Activated CD4-positive, alpha-beta T cell treated with anti-CD3 and anti-CD28 coated beads for 48 hours (primary cell): ENCODE results near the gene GATA2.

Source experiments
- DNase-seq: peaks from one replicate; pipeline ENCODE4 v3.0.0-alpha.2; 2020

GATA2 gene

GRCh38 chr3:128471720-128472119, 21.3 kb downstream of the GATA2 start:
- DNase-seq = no peak

- DNase-seq = no peak
Observed at GRCh38 chr3:128471110-128471509, 21.9 kb downstream of the GATA2 start.

GRCh38 chr3:128470134-128470899, 22.7 kb downstream of the GATA2 start:
- no peak for DNase-seq

GRCh38 chr3:128469556-128469955, 23.4 kb downstream of the GATA2 start:
- no peak for DNase-seq

GRCh38 chr3:128468791-128469527, 24.0 kb downstream of the GATA2 start:
- DNase-seq = no peak

- DNase-seq = no peak
Observed at GRCh38 chr3:128468285-128468790, 24.7 kb downstream of the GATA2 start.

GRCh38 chr3:128466840-128467541, 26.0 kb downstream of the GATA2 start, which contains the start of gene DNAJB8:
Gene DNAJB8 (minus strand): TSS chr3:128466890. CDS start chr3:128463245, 3,645 bp downstream.
- peak; percentile 52 for DNase-seq

GRCh38 chr3:128464702-128465101, 28.3 kb downstream of the GATA2 start:
- DNase-seq = no peak

GRCh38 chr3:128464188-128464587, 28.8 kb downstream of the GATA2 start:
- no peak for DNase-seq

- DNase-seq = no peak
Observed at GRCh38 chr3:128463771-128464170, 29.2 kb downstream of the GATA2 start.

GRCh38 chr3:128463354-128463753, 29.6 kb downstream of the GATA2 start:
- no peak for DNase-seq

- DNase-seq = no peak
Observed at GRCh38 chr3:128462931-128463330, 30.1 kb downstream of the GATA2 start.

- DNase-seq = no peak
Observed at GRCh38 chr3:128462341-128462910, 30.6 kb downstream of the GATA2 start.

- no peak for DNase-seq
Observed at GRCh38 chr3:128461731-128462130, 31.3 kb downstream of the GATA2 start.

- no peak for DNase-seq
Observed at GRCh38 chr3:128459461-128459820, 33.6 kb downstream of the GATA2 start.

- no peak for DNase-seq
Observed at GRCh38 chr3:128458746-128459460, 34.1 kb downstream of the GATA2 start.

GRCh38 chr3:128457937-128458336, 35.1 kb downstream of the GATA2 start:
- no peak for DNase-seq

- no peak for DNase-seq
Observed at GRCh38 chr3:128456776-128457715, 36.0 kb downstream of the GATA2 start.

GRCh38 chr3:128455786-128456748, 36.9 kb downstream of the GATA2 start:
- no peak for DNase-seq

- DNase-seq = no peak
Observed at GRCh38 chr3:128455116-128455515, 37.9 kb downstream of the GATA2 start.
